Measurements from ENCODE around the gene MDM2. TPM values are rescaled to one million over a fixed set of nuclear protein-coding genes. Genes with fewer than 3 reads are reported as not detected.

Gene MDM2
- total and polyA plus RNA-seq, 10 of the 15 experiments (the other 5 are each of a cell fraction or from before 2014, with no cell fraction given), result 48.2 to 174 (median 85.0) TPM

DNA sequence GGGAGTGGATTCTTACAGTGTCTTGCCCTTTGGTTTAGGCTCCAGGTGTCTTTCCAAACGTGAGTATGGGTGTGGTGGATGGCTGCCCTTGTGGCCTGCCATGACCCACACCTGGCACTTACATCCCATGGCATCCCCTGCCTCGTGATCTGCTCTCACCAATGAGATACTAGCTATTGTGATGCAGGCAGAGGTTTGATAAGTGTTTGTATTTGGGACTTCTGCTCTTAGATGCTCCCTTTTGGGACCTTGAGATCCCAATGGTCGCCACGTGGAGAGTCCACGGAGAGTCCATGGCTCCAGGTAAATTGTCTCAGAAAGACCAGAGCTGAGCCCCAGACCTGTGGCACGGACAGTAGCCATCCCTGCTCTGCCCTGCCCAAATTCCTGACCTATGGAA lies 62.5 kb downstream of the MDM2 start (continued):
- TF ChIP-seq RBBP5 (conservative IDR thresholded peaks at IDR 0.05) (no peak), HDAC6 (IDR thresholded peaks at IDR 0.05; ENCODE audit: unreplicated experiment) (no peak), IKZF1 (conservative IDR thresholded peaks at IDR 0.05) (no peak)

DNA sequence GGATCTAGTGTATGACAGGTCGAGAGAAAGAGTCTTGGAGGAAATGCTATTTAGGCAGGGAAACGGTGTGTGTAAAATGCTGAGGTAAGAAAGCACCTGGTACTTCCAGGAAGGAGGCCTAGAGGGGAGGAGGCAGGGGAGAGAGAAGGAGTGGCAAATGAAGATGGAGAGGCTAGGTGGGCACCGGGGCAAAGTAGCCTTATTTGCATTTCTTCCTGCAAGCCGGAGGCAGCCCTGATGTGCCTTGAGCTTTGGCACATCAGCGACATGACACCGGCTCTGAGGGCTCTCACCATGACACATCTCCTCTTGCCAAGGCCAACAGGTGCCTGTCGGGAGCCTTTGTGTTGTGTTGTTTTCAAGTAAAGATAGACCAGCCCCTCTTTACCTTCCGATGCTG lies 63.4 kb downstream of the MDM2 start:
- Histone ChIP-seq H4K20me1 (ENCODE audit: control insufficient read depth, insufficient read depth) (no peaks in the 10 kb centered on the region), H2AFZ (ENCODE audit: control insufficient read depth, low read depth, low read length) (no peak overlapping the region), H3K27me3 (replicated peaks in 1 of 2; ENCODE audit: control insufficient read depth in 2 of 2, insufficient read depth in 2 of 2, low read length in 1 of 2) (no peaks in the 10 kb centered on the region), H3K9ac (ENCODE audit: control insufficient read depth, insufficient read depth, low read length) (no peak overlapping the region), H3K4me3 (no peak overlapping the region), H3K79me2 (ENCODE audit: control insufficient read depth, insufficient read depth, low read length) (no peaks in the 10 kb centered on the region), H3K4me2 (ENCODE audit: control insufficient read depth, insufficient read depth) (no peak overlapping the region), H3K4me1 (ENCODE audit: control insufficient read depth, insufficient read depth, low read length) (no peaks in the 10 kb centered on the region), H3K27ac (ENCODE audit: control insufficient read depth, insufficient read depth) (no peak overlapping the region), H3K9me3 (replicated peaks; ENCODE audit: control insufficient read depth, insufficient read depth, low read length) (no peaks in the 10 kb centered on the region), H3K36me3 (ENCODE audit: control insufficient read depth in 2 of 2, insufficient read depth in 2 of 2, low read length in 1 of 2) (no peaks in the 10 kb centered on the region)
- FAIRE-seq, result no peak
- CTCF ChIA-PET, result interaction anchor here (1.3 to 1.5 kb wide), 2 partner anchors 198 to 203 kb away, joined by 5 read pairs; no protein-coding TSS in a partner anchor
- ATAC-seq, result no peak
- TF ChIP-seq, protein P1, sequence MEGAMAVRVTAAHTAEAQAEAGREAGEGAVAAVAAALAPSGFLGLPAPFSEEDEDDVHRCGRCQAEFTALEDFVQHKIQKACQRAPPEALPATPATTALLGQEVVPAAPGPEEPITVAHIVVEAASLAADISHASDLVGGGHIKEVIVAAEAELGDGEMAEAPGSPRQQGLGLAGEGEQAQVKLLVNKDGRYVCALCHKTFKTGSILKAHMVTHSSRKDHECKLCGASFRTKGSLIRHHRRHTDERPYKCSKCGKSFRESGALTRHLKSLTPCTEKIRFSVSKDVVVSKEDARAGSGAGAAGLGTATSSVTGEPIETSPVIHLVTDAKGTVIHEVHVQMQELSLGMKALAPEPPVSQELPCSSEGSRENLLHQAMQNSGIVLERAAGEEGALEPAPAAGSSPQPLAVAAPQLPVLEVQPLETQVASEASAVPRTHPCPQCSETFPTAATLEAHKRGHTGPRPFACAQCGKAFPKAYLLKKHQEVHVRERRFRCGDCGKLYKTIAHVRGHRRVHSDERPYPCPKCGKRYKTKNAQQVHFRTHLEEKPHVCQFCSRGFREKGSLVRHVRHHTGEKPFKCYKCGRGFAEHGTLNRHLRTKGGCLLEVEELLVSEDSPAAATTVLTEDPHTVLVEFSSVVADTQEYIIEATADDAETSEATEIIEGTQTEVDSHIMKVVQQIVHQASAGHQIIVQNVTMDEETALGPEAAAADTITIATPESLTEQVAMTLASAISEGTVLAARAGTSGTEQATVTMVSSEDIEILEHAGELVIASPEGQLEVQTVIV (IDR thresholded peaks at IDR 0.05; ENCODE audit: borderline replicate concordance, partially characterized antibody), result no peak
- TF ChIP-seq, protein P2, sequence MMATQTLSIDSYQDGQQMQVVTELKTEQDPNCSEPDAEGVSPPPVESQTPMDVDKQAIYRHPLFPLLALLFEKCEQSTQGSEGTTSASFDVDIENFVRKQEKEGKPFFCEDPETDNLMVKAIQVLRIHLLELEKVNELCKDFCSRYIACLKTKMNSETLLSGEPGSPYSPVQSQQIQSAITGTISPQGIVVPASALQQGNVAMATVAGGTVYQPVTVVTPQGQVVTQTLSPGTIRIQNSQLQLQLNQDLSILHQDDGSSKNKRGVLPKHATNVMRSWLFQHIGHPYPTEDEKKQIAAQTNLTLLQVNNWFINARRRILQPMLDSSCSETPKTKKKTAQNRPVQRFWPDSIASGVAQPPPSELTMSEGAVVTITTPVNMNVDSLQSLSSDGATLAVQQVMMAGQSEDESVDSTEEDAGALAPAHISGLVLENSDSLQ (IDR thresholded peaks at IDR 0.05), result no peak
- TF ChIP-seq MEF2B (IDR thresholded peaks at IDR 0.05; ENCODE audit: partially characterized antibody, poor library complexity, severe bottlenecking), result no peak
- TF ChIP-seq YBX1 (IDR thresholded peaks at IDR 0.05), result no peak
- TF ChIP-seq NFYB (IDR thresholded peaks at IDR 0.05; ENCODE audit: insufficient read depth, low read depth, low read length), result no peak
- no peak for TF ChIP-seq ZZZ3 (IDR thresholded peaks at IDR 0.05; ENCODE audit: control insufficient read depth, insufficient read length, low read depth)
- TF ChIP-seq SMC3 (IDR thresholded peaks at IDR 0.05; ENCODE audit: borderline replicate concordance, low read length), result no peak
- no peak for TF ChIP-seq ASH2L (IDR thresholded peaks at IDR 0.05; ENCODE audit: borderline replicate concordance, low read depth)
- no peak for TF ChIP-seq BMI1 (IDR thresholded peaks at IDR 0.05; ENCODE audit: borderline replicate concordance)
- TF ChIP-seq SUPT20H (IDR thresholded peaks at IDR 0.05; ENCODE audit: borderline replicate concordance, control insufficient read depth, low read depth, low read length), result no peak
- TF ChIP-seq, protein P3, sequence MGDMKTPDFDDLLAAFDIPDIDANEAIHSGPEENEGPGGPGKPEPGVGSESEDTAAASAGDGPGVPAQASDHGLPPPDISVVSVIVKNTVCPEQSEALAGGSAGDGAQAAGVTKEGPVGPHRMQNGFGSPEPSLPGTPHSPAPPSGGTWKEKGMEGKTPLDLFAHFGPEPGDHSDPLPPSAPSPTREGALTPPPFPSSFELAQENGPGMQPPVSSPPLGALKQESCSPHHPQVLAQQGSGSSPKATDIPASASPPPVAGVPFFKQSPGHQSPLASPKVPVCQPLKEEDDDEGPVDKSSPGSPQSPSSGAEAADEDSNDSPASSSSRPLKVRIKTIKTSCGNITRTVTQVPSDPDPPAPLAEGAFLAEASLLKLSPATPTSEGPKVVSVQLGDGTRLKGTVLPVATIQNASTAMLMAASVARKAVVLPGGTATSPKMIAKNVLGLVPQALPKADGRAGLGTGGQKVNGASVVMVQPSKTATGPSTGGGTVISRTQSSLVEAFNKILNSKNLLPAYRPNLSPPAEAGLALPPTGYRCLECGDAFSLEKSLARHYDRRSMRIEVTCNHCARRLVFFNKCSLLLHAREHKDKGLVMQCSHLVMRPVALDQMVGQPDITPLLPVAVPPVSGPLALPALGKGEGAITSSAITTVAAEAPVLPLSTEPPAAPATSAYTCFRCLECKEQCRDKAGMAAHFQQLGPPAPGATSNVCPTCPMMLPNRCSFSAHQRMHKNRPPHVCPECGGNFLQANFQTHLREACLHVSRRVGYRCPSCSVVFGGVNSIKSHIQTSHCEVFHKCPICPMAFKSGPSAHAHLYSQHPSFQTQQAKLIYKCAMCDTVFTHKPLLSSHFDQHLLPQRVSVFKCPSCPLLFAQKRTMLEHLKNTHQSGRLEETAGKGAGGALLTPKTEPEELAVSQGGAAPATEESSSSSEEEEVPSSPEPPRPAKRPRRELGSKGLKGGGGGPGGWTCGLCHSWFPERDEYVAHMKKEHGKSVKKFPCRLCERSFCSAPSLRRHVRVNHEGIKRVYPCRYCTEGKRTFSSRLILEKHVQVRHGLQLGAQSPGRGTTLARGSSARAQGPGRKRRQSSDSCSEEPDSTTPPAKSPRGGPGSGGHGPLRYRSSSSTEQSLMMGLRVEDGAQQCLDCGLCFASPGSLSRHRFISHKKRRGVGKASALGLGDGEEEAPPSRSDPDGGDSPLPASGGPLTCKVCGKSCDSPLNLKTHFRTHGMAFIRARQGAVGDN (IDR thresholded peaks at IDR 0.05), result no peak
- in situ Hi-C loops (cut with MboI), result loop anchor here (5.0 kb wide), 1 partner anchor 201 kb away; no protein-coding TSS in a partner anchor
- DNase-seq (ENCODE audit: low read depth, low spot score), result no peak
- POLR2A ChIA-PET, result no interaction called here
- SMC1A ChIA-PET (ENCODE audit: uncharacterized antibody, unreplicated experiment), result interaction anchor here (0.8 to 1.4 kb wide), 5 partner anchors 20 to 383 kb away, joined by 3 read pairs; no protein-coding TSS in a partner anchor
- intact Hi-C loops (cut with micrococcal nuclease; ENCODE audit: unreplicated experiment), result no loop called here
- WGBS (ENCODE audit: insufficient coverage, insufficient replicate concordance, low lambda C conversion rate, missing lambda C conversion rate), result 25% methylated on average over 8 of the region's 8 CpGs
- BruUV-seq (replicated peaks), result no TSS peak
- RAD21 ChIA-PET (ENCODE audit: unreplicated experiment), result no interaction called here

Measured in GM12878 (cell line).